Inferior parietal cortex (tissue), 1 donor: ENCODE results near the gene MCTP1.

Experiments
- DNase-seq: peaks from one replicate; pipeline ENCODE4 v3.0.0-alpha.2; 2016; ENCODE audit errors: extremely low spot score

MCTP1 gene

DNA sequence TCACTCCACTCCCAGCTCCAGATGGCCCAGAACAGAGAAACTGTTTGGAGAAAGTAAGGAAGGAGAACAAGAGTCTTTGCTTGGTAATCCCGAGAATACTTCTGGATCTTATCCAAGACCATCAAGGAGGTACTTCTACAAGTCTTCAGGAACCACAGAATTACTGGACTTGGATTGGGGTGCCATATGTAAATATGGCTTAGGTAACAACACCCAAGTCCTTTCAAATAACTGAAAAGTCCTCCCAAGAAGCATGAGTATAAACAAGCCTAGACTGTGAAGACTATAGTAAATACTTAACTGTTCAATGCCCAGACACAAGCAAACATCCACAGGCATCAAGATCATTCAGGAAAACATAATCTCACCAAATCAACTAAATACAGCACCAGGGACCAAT lies 170.0 kb downstream of the MCTP1 start:
- no peak for DNase-seq

- DNase-seq = no peak
Measured at GRCh38 chr5:95114305-95114704, 170.6 kb downstream of the MCTP1 start.

GRCh38 chr5:95113489-95113888 lies 171.4 kb downstream of the MCTP1 start:
- DNase-seq = no peak

- no peak for DNase-seq
Measured at GRCh38 chr5:95111141-95111540, 173.8 kb downstream of the MCTP1 start.

- no peak for DNase-seq
Measured at GRCh38 chr5:95110118-95110517, 174.8 kb downstream of the MCTP1 start.

GRCh38 chr5:95107138-95107537 lies 177.8 kb downstream of the MCTP1 start:
- DNase-seq = no peak

- DNase-seq = no peak
Measured at GRCh38 chr5:95105638-95106037, 179.3 kb downstream of the MCTP1 start.

DNA sequence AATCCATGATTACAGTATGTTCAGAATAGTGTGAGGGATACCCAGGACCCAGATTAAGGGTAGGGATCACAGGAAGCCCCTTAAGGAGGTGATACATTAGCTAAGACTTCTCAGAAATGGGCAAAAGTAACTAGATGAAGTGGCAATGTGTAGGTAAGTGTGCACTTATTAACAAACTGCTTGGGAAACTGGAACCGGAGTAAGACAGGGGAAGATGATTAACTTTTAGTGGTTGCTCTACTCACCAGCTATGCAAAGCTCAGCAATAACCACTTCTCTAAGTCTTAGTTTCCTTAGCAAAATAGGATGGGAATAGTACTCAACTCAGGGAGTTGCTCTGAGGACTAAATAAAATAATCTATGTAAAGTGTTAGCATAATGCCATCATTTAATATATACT lies 182.2 kb downstream of the MCTP1 start:
- no peak for DNase-seq

DNA sequence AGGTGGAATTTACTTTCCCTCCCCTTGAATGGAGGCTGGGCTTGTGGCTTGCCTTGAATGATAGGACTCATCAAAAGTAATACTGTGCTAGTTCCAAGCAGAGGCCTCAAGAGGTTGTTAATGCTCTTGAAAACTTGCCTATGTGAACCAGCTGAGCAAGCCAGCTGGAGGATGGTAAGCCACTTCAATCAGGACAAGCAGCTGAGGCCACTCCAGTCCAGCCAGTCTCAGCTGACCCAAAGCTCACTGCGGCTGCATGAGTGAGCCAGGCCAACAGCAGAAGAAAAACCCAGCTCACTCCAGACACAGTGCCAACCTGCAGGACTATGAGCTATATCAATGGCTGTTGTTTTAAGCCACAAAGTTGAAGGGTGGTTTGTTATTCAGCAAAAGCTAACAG lies 182.8 kb downstream of the MCTP1 start:
- DNase-seq = no peak

- no peak for DNase-seq
Measured at GRCh38 chr5:95100551-95100950, 184.3 kb downstream of the MCTP1 start.

DNA sequence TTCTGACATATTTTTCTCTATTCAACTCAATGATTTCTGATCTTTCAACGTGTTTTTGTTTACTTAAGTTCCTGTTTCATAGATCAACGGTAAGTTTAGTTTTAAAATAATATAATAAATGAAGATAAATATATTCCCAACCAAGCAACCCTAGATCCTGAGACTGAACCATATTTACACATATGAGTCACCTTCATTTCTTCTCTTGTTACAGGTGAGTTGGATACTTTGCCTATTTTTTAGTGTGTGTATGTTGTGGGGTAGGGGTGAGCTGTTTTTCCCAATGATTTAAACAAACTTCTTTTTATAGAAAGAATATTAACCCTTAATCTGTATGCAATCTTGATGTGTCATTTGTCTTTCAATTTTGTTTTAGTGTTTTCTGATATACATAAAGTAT lies 186.9 kb downstream of the MCTP1 start:
- no peak for DNase-seq

- no peak for DNase-seq
Measured at GRCh38 chr5:95093211-95093610, 191.7 kb downstream of the MCTP1 start.

- DNase-seq = no peak
Measured at GRCh38 chr5:95090774-95091173, 194.1 kb downstream of the MCTP1 start.

DNA sequence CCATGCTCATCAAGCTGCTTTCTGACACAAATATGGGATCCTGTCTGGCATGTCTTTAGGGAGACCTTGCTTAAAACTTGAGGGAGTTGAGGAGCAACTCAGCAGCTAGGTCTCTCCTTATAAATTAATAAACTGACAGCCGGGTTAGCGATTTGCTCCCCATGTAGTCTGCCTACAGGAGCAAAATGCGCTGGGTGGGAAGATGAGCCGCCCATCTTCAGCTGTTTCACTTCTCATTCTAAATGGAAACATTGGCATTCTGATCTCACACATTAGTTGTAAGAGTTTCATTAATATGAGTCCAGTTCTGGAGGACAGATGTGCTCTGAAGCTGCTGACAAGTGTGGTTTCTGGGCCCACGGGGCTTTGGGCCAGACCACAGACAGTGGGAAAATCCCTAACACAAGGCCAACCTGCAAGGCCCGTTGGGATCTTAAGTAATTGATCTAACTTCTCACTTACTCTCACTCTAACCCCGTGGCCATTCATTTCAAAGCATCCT lies 197.0 kb downstream of the MCTP1 start:
- DNase-seq = no peak

DNA sequence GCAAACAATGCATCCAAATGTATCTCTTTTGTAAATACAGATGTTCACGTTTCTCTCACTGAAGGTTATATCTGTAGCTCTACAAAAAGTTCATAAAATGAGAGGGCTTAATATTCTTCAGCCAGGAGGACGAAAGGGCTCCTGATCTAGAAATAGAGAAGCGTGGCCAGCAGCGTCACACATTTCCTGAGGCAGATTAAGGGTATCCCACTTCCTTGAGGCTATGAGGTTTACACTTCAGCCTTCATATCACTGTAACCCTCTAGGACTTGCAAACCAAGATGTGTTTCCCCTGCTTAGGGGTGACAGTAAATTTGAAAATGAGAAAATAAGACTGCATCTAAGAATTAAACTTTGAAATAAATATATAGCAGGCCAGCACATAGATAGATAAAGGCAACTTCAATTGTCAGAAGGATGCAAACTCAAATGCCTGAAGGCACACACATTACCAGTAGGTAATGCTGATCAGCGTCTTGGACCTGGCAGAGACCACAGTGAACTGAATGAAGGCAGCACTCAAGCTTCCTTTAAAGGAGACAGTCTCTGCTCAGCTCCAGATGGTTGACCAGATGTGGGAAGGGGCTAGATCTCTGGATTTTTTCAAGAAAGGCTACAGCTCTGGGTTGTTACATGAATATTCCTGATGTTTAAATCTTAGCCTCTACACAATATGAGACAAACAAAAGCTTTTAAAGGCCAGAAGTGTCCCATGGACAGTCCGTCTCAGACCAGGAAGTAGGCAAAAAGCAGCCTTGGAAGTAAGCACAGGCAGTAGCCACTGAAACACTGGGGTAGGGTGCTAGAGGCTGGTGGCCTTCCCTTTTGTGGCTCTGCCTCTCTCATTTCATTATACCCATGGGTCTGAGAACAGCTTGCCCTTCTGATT lies 197.7 kb downstream of the MCTP1 start:
- no peak for DNase-seq

DNA sequence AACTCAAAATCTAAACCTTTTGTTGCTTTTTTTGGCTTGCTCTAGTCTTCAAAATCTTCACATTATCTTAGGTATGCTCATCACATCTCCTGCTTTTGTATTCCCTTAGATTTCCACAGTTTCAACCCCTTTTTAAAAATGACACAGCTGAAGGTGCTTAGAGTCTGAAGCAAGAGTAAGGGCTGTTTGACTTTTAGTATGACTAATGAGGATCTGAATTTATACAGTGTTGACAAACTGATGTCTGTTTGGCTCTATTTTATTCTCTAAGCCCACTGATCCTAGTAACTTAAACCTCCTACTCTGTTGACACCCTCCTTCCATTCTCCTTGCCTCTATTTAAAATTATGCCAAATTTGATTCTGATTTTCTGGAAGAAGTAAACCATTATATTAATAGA lies 200.1 kb downstream of the MCTP1 start:
- DNase-seq = no peak

DNA sequence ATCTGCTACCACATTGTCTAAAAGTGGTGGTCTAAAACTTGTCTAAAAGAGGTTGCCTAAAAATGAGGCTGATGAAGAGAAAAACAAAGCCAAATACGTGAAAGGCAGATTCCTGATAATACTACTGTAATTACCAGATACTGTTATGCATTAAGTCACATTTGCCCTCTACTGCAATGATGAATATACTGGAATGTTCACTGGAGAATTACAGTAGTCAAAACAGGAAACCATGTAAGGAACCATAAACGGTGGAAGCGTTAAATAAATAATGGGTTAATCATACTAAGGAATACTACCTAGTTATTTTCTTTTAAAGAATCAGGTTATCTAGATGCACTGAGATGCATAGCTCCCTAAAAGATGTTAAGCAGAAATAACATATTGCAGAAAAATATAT lies 201.3 kb downstream of the MCTP1 start:
- DNase-seq = no peak

- DNase-seq = no peak
Measured at GRCh38 chr5:95081982-95082381, 202.9 kb downstream of the MCTP1 start.

GRCh38 chr5:95081500-95081960 lies 203.4 kb downstream of the MCTP1 start:
- peak; percentile 63 for DNase-seq

DNA sequence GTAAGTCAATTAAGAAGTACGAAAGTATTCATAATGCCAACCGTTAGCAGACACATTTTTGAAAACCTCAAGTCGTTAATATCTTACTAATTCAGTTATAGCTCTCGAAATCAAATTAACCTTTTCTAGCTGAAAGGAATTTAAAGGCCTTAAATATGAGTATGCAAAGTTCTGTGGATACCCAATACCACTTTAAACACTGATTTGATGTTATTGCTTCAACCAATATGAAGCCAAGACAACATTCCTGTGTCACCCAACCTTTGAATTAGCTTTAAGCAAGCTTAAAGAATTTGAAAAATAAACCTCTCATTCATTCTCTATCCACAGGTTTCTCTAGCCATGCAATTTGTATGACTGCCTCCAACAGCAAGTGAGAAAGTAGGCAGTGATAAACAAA lies 204.5 kb downstream of the MCTP1 start:
- no peak for DNase-seq

DNA sequence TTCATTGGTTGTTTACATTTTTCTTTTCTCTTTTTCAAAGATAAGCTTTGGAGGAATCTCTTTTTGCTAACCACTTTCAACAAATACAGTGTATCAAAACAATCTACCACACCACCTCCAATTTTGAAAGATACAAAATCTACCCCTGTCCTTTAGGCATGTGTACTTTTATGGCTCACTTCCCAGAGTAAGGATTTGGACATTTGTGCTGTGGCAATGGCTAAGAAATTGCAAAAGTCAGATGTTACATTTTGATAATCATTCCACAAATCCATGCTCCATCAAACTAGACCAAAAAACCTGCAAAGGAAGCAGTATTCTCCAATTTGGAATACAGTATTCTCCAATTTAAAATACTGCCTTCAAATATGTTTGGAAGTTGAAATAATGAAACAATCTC lies 204.9 kb downstream of the MCTP1 start:
- no peak for DNase-seq

DNA sequence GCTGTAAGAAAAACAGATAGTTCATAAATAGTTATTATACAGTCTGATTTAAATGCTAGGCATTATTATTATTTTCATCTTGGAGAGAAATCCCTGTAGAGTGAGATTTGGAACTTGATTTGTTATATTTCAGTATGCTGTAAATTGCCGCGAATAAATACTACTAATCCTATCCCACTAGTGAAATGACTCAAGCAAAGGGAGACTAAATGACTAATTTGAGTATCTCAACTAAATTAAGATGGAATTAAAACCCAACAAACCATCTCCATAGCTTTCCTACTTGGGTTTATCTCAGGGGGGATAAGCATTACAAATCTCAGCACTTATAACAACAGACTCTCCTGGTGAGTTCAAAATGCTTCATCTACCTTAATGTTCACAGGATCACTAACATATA lies 206.0 kb downstream of the MCTP1 start:
- DNase-seq = no peak

- DNase-seq = no peak
Measured at GRCh38 chr5:95076395-95077185, 208.3 kb downstream of the MCTP1 start.
